Measurements from ENCODE around the gene SENP6.

- TF ChIP-seq CTCF (conservative IDR thresholded peaks at IDR 0.05; ENCODE audit: low read length) (no peak), EZH2phosphoT487 (IDR thresholded peaks at IDR 0.05; ENCODE audit: borderline replicate concordance) (no peak)
Observed at GRCh38 chr6:75689576-75689975, 87.9 kb downstream of the SENP6 start.

Measured in Loucy (cell line).